HepG2 (cell line): ENCODE data around the gene KLF15. TPM values are rescaled to one million over a fixed set of nuclear protein-coding genes. Genes with fewer than 3 reads are reported as not detected.

Experiments
- CERS6 ChIP-seq: sonication (generic); formaldehyde crosslinking; IDR thresholded peaks from 2 replicates; pipeline ENCODE4 v1.5.0; 2020; ENCODE audit warnings: missing genetic modification reagents
- GATAD1 ChIP-seq: IDR thresholded peaks from 2 replicates; pipeline ENCODE4 v1.6.1; 2016; ENCODE audit warnings: missing genetic modification reagents, missing compliant biosample characterization
- HCFC1 ChIP-seq: fragments of 150-350 bp; IDR thresholded peaks from 2 replicates; pipeline ENCODE4 v1.6.1; 2014; ENCODE audit warnings: low read depth, low read length
- KAT2B ChIP-seq: fragments of 150-350 bp; IDR thresholded peaks from 2 replicates; pipeline ENCODE4 v1.6.1; 2014; ENCODE audit warnings: low read depth, low read length, borderline replicate concordance
- NFIC ChIP-seq: IDR thresholded peaks from 2 replicates; pipeline ENCODE4 v1.6.1; 2012; ENCODE audit warnings: mild to moderate bottlenecking, low read length, inconsistent platforms
- SIN3B ChIP-seq: fragments of 150-350 bp; IDR thresholded peaks from 2 replicates; pipeline ENCODE4 v1.6.1; 2014; ENCODE audit warnings: low read length
- SMAD1 ChIP-seq: sonication (generic); formaldehyde crosslinking; IDR thresholded peaks from 2 replicates; pipeline ENCODE4 v1.4.0; 2020; ENCODE audit warnings: missing genetic modification reagents, low read depth, mild to moderate bottlenecking, borderline replicate concordance
- SMAD9 ChIP-seq: sonication (generic); formaldehyde crosslinking; IDR thresholded peaks from 2 replicates; pipeline ENCODE4 v1.5.1; 2020; ENCODE audit warnings: mild to moderate bottlenecking, missing genetic modification reagents
- SPEN ChIP-seq: sonication (generic); formaldehyde crosslinking; IDR thresholded peaks from 2 replicates; pipeline ENCODE4 v1.5.1; 2020; ENCODE audit warnings: low read depth, mild to moderate bottlenecking, missing genetic modification reagents
- ZBTB4 ChIP-seq: sonication (generic); formaldehyde crosslinking; IDR thresholded peaks from 2 replicates; pipeline ENCODE4 v1.4.0; 2020; ENCODE audit warnings: missing genetic modification reagents, mild to moderate bottlenecking, borderline replicate concordance
- ZBTB40 ChIP-seq, 2 experiments: fragments of 450-650 bp in 1 of 2; sonication (generic) in 1 of 2; formaldehyde crosslinking in 1 of 2; IDR thresholded peaks; 2 replicates each; pipeline versions ENCODE4 v1.6.1 to v1.8.0; 2016 to 2022; ENCODE audit warnings: antibody characterized with exemption in 1 of 2, mild to moderate bottlenecking in 1 of 2, missing genetic modification reagents in 1 of 2
- ZNF382 ChIP-seq: sonication (generic); formaldehyde crosslinking; IDR thresholded peaks from 2 replicates; pipeline ENCODE4 v1.5.0; 2020; ENCODE audit warnings: missing genetic modification reagents, mild to moderate bottlenecking, borderline replicate concordance
- ZNF800 ChIP-seq: sonication (generic); formaldehyde crosslinking; IDR thresholded peaks from 2 replicates; pipeline ENCODE4 v1.4.0; 2020; ENCODE audit warnings: missing genetic modification reagents
- polyA plus RNA-seq, 8 experiments: library from polyadenylated mRNA; depleted of rRNA in 3 of 8; stranded (reverse) in 7 of 8; unstranded in 1 of 8; fragments of >200 nt; fragmentation: Illumina TruSeq in 4 of 8; extraction: Trizol in 4 of 8; gene quantifications; 2 replicates each; pipeline versions ENCODE4 v1.2.1 to v1.2.3, GENCODE V29; 2011 to 2016; ENCODE audit warnings: low read depth in 4 of 8, missing spikeins in 1 of 8, mixed read lengths in 1 of 8; ENCODE audit not compliant: insufficient read depth in 1 of 8
- total RNA-seq, 5 experiments: library from RNA; depleted of rRNA; stranded (reverse); fragments of >200 nt; fragmentation: Illumina TruSeq; extraction: Trizol; gene quantifications; 2 replicates each; pipeline ENCODE4 v1.2.3, GENCODE V29; 2016; ENCODE audit warnings: low read depth in 1 of 5

KLF15 gene
- total and polyA plus RNA-seq, 2 of the 13 experiments (the other 11 are each of a cell fraction or from before 2014, with no cell fraction given), result 7.1 to 7.8 TPM

- TF ChIP-seq ZBTB40 (IDR thresholded peaks at IDR 0.05) (no peak), ZBTB40 (CRISPR knock-in tag; IDR thresholded peaks at IDR 0.05) (no peak), HCFC1 (no peak), ZNF800 (CRISPR knock-in tag) (no peak), NFIC (no peak), ZNF382 (CRISPR knock-in tag) (no peak), ZBTB4 (CRISPR knock-in tag) (no peak), SPEN (CRISPR knock-in tag) (no peak), KAT2B (no peak), CERS6 (no peak), SMAD9 (CRISPR knock-in tag) (no peak), GATAD1 (CRISPR knock-in tag) (no peak), SMAD1 (CRISPR knock-in tag) (no peak), SIN3B (no peak)
Measured at GRCh38 chr3:126392246-126392645, 35.0 kb upstream of the KLF15 start (continued).
